Smooth muscle cell (in vitro differentiated cells): ENCODE results near the gene LAMA3. TPM values are rescaled to one million over a fixed set of nuclear protein-coding genes. Genes with fewer than 3 reads are reported as not detected.

ENCODE experiments used
- DNase-seq: peaks from one replicate; lab custom pipeline; 2025; ENCODE audit not compliant: unreplicated experiment; lab: John Stamatoyannopoulos, UW
- H2AFZ ChIP-seq: fragments of 200-600 bp; sonication (generic); 2 replicates; pipeline ENCODE4 v1.6.0; 2016; ENCODE audit warnings: antibody characterized with exemption, low read depth, mild to moderate bottlenecking
- H3F3A ChIP-seq: fragments of 200-600 bp; sonication (generic); 2 replicates; pipeline ENCODE4 v1.6.0; 2017; ENCODE audit warnings: antibody characterized with exemption, low read depth
- H3K27ac ChIP-seq: fragments of 200-600 bp; sonication (generic); 2 replicates; pipeline ENCODE4 v1.5.1; 2016; ENCODE audit warnings: low read depth, mild to moderate bottlenecking
- H3K27me3 ChIP-seq: fragments of 200-600 bp; sonication (generic); 2 replicates; pipeline ENCODE4 v1.6.1; 2016; ENCODE audit warnings: low read depth, mild to moderate bottlenecking
- H3K36me3 ChIP-seq: fragments of 200-600 bp; sonication (generic); 2 replicates; pipeline ENCODE4 v1.5.1; 2016; ENCODE audit warnings: low read depth
- H3K4me1 ChIP-seq: fragments of 200-600 bp; sonication (generic); 2 replicates; pipeline ENCODE4 v1.5.1; 2016; ENCODE audit warnings: low read depth
- H3K4me2 ChIP-seq: fragments of 200-600 bp; sonication (generic); 2 replicates; pipeline ENCODE4 v1.6.0; 2016; ENCODE audit warnings: mild to moderate bottlenecking
- H3K4me3 ChIP-seq: fragments of 200-600 bp; sonication (generic); 2 replicates; pipeline ENCODE4 v1.5.1; 2016; ENCODE audit warnings: mild to moderate bottlenecking
- H3K79me2 ChIP-seq: fragments of 200-600 bp; sonication (generic); 2 replicates; pipeline ENCODE4 v1.6.0; 2016; ENCODE audit warnings: low read depth, mild to moderate bottlenecking
- H3K9ac ChIP-seq: fragments of 200-600 bp; sonication (generic); 2 replicates; pipeline ENCODE4 v1.6.0; 2016; ENCODE audit warnings: low read depth
- H3K9me3 ChIP-seq: fragments of 200-600 bp; sonication (generic); replicated peaks from 2 replicates; pipeline ENCODE4 v1.5.1; 2016; ENCODE audit warnings: low read depth
- H4K20me1 ChIP-seq: fragments of 200-600 bp; sonication (generic); 2 replicates; pipeline ENCODE4 v1.6.0; 2016; ENCODE audit warnings: low read depth
- WGBS: methylation state at CpG from one replicate; pipeline ENCODE4 v1.1.7; 2016; ENCODE audit warnings: low lambda C conversion rate; 5-methylcytosine and 5-hydroxymethylcytosine counted together
- polyA plus RNA-seq: library from polyadenylated mRNA; unstranded; fragments of >200 nt; fragmentation: Nextera tagmentation; extraction: Ambion mirVana; gene quantifications from 2 replicates; pipeline ENCODE4 v1.2.1, GENCODE V29; 2016
- total RNA-seq: library from RNA; depleted of rRNA; stranded (reverse); fragments of >200 nt; gene quantifications from 2 replicates; pipeline ENCODE4 v1.2.3, GENCODE V29; 2014
- TF ChIP-seq, protein P1 (sequence below): fragments of 200-600 bp; sonication (generic); IDR thresholded peaks from 2 replicates; pipeline ENCODE4 v1.5.1; 2017; ENCODE audit warnings: borderline replicate concordance, mild to moderate bottlenecking, antibody characterized with exemption; ENCODE audit not compliant: insufficient read depth, poor library complexity, severe bottlenecking

The LAMA3 gene
- total and polyA plus RNA-seq, 2 experiments from 2014 or later = 7.8 to 23.1 TPM

DNA sequence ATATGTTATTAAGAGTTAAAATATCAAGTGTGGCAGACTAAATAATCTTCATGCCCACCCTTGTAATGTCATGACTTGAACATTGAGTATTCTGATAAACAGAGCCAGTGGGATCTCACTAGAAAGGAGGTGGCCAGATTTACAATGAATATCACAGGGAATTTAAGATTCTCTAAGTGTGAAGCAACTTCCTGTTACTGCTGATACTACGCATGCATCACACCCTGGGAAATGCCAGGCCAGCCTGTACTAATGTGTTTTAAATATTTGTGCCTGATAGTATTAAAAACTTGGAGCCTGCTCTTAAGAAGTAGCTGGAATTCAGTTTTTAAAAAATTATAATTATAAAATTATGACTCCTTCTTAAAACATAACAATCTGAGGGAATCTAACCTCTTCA is 148.3 kb downstream of the LAMA3 start:
- H3K27me3 ChIP-seq = no peaks in the 10 kb centered on the region
- no peak overlapping the region for H3K4me3 ChIP-seq
- peak overlapping the region; percentile 4 for H2AFZ ChIP-seq
- no peaks in the 10 kb centered on the region for H3K9me3 ChIP-seq
- H3K9ac ChIP-seq = no peak overlapping the region
- no peak for DNase-seq
- no peaks in the 10 kb centered on the region for H4K20me1 ChIP-seq
- no peaks in the 10 kb centered on the region for H3K36me3 ChIP-seq
- H3K27ac ChIP-seq = peak overlapping the region; percentile 84
- no peaks in the 10 kb centered on the region for H3K79me2 ChIP-seq
- H3K4me2 ChIP-seq = no peak overlapping the region
- no peaks in the 10 kb centered on the region for H3F3A ChIP-seq
- peaks cover 5% of the 10 kb centered on the region for H3K4me1 ChIP-seq
- 17% methylated on average over 1 of the region's 1 CpG for WGBS
- TF ChIP-seq, protein P1, sequence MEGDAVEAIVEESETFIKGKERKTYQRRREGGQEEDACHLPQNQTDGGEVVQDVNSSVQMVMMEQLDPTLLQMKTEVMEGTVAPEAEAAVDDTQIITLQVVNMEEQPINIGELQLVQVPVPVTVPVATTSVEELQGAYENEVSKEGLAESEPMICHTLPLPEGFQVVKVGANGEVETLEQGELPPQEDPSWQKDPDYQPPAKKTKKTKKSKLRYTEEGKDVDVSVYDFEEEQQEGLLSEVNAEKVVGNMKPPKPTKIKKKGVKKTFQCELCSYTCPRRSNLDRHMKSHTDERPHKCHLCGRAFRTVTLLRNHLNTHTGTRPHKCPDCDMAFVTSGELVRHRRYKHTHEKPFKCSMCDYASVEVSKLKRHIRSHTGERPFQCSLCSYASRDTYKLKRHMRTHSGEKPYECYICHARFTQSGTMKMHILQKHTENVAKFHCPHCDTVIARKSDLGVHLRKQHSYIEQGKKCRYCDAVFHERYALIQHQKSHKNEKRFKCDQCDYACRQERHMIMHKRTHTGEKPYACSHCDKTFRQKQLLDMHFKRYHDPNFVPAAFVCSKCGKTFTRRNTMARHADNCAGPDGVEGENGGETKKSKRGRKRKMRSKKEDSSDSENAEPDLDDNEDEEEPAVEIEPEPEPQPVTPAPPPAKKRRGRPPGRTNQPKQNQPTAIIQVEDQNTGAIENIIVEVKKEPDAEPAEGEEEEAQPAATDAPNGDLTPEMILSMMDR = no peak

DNA sequence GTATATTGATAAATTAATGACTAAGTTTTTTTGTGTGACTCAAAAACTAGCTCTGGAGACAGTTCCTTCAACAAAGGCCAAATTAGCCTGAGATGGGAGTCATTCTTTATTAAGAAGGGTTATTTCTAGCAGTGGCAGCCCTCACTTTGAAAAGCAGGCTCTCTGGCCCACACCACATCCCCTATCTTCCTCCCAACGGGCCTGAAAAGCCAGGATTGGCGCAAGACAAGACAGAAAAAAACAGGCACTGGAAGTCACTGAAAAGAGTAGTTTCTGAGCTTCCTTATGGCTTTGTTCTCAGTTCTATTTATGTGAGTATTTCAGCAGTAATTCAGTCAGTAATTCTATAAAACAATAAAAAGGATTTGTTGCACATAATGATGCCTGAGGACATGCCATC is 149.0 kb downstream of the LAMA3 start:
- Histone ChIP-seq H3K36me3 (no peaks in the 10 kb centered on the region), H2AFZ (peak overlapping the region; percentile 4), H3K79me2 (no peaks in the 10 kb centered on the region), H3K9me3 (no peaks in the 10 kb centered on the region), H3K27me3 (no peaks in the 10 kb centered on the region), H3K4me1 (peaks cover 5% of the 10 kb centered on the region), H3K27ac (peak overlapping the region; percentile 84), H3K4me3 (no peak overlapping the region), H3K4me2 (peak overlapping the region; percentile 44), H3F3A (no peaks in the 10 kb centered on the region), H3K9ac (peak overlapping the region; percentile 30), H4K20me1 (no peaks in the 10 kb centered on the region)
- DNase-seq = no peak
- TF ChIP-seq, protein P1 = no peak
- WGBS = 72% methylated on average over 2 of the region's 2 CpGs

DNA sequence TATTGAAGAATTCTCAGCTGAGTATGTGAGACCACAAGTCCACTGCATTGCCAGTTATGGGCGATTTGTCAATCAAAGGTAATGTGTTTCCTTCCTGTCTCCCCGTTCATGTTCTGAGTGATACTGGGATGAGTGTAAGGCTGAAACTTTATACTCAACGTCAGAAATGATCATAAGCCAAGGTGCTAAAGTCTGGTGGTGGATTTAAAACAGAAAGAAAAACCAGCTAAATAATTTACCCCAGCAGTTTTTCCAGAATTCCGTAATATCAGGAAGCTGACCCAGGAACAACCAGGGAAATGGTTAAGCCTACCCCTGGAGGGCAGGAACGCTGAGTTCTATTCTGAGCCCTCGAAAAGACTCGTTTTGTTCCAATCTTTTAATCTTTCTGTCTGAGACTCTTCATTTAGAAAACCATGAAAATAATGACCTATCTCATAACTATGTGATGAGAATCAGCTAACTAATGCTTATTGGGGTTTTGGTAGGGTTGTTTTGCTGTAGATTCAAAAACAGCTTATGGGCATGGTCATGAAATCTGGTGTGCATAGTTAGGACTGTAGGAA is 149.6 kb downstream of the LAMA3 start:
- peak overlapping the region; percentile 84 for H3K27ac ChIP-seq

DNA sequence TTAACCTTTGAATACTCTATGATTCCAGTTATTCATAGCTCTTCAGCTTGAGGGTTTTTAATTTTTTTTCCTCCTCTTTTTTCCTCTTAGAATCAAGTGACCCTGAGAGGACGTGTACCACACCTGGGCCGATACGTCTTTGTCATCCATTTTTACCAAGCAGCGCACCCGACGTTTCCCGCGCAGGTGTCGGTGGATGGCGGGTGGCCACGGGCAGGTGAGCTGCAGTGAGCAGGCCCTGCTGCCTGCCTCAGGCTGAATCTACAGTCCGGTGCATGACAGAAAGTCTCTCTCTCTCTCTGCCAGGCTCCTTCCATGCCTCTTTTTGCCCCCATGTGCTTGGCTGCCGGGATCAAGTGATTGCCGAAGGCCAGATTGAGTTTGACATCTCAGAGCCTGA is 153.1 kb downstream of the LAMA3 start:
- no peaks in the 10 kb centered on the region for H4K20me1 ChIP-seq
- no peak overlapping the region for H3K4me2 ChIP-seq

More for the DNA sequence above, 149.6 kb downstream of the LAMA3 start:
- H3K4me2 ChIP-seq = peak overlapping the region; percentile 44
- TF ChIP-seq, protein P1 = no peak
- H3K79me2 ChIP-seq = no peaks in the 10 kb centered on the region
- H3K4me1 ChIP-seq = peaks cover 5% of the 10 kb centered on the region
- H3K27me3 ChIP-seq = no peaks in the 10 kb centered on the region
- no peak overlapping the region for H3K4me3 ChIP-seq
- H4K20me1 ChIP-seq = no peaks in the 10 kb centered on the region
- peak overlapping the region; percentile 30 for H3K9ac ChIP-seq
- H3K9me3 ChIP-seq = no peaks in the 10 kb centered on the region
- H3F3A ChIP-seq = no peaks in the 10 kb centered on the region
- no peaks in the 10 kb centered on the region for H3K36me3 ChIP-seq
- DNase-seq = no peak
- WGBS = 46% methylated on average over 7 of the region's 7 CpGs
- H2AFZ ChIP-seq = peak overlapping the region; percentile 33

More for the DNA sequence above, 153.1 kb downstream of the LAMA3 start:
- Histone ChIP-seq H3K4me1 (peaks cover 5% of the 10 kb centered on the region), H3K4me3 (no peak overlapping the region), H3K27ac (no peak overlapping the region), H3K9me3 (no peaks in the 10 kb centered on the region), H3K27me3 (no peaks in the 10 kb centered on the region), H3F3A (no peaks in the 10 kb centered on the region), H3K9ac (no peak overlapping the region), H3K79me2 (no peaks in the 10 kb centered on the region), H3K36me3 (no peaks in the 10 kb centered on the region), H2AFZ (no peak overlapping the region)
- 98% methylated on average over 14 of the region's 14 CpGs for WGBS
- TF ChIP-seq, protein P1 = no peak
- no peak for DNase-seq
